Measurements from ENCODE around the gene DHRSX.
"Not testable (repeated sequence)": the region's sequence is repeated elsewhere in the genome, so short reads cannot be mapped to it uniquely, and the experiment has no call there.

DHRSX gene

GRCh38 chrX:2389324-2389723 is 111.5 kb downstream of the DHRSX start:
- DNase-seq, result no peak

- DNase-seq, result no peak
Observed at GRCh38 chrX:2388669-2389068, 112.1 kb downstream of the DHRSX start.

- DNase-seq, result no peak
Observed at GRCh38 chrX:2387614-2388239, 113.0 kb downstream of the DHRSX start.

- DNase-seq, result no peak
Observed at GRCh38 chrX:2385224-2385623, 115.6 kb downstream of the DHRSX start.

DNA sequence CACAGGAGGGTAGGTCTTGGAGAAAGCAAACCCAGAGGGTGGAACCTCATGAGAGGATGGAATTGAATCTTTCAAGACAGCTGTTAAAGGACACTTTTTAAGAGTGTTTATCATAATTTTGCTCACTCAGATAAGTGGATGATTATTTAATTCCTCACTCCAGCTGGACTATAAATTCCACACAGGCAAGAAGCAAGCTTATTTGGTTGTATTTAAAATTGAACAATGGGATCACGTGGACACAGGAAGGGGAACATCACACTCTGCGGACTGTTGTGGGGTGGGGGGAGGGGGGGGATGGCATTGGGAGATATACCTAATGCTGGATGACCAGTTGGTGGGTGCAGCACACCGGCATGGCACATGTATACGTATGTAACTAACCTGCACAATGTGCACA is 116.3 kb downstream of the DHRSX start:
- no peak for DNase-seq

GRCh38 chrX:2383735-2384134 is 117.0 kb downstream of the DHRSX start:
- DNase-seq, result no peak

GRCh38 chrX:2383144-2383543 is 117.6 kb downstream of the DHRSX start:
- DNase-seq, result no peak

- DNase-seq, result not testable (repeated sequence)
Observed at GRCh38 chrX:2382433-2383048, 118.2 kb downstream of the DHRSX start.

GRCh38 chrX:2376166-2376565 is 124.6 kb downstream of the DHRSX start:
- DNase-seq, result no peak

DNA sequence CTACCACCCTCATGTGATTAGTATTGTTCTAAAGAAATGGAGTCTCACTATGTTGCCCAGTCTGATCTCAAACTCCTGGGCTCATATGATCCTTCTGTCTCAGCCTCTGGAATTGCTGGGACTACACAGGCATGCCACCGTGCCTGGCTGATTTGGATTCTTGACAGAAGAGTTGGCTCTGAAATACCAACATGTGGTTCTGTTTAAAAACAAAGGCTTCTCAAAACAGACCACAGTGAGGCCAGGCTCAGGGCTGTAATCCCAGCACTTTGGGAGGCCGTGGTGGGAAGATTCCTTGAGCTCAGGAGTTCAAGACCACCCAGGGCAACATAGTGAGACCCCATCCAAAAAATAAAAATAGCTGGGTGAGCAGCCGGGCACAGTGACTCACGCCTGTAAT is 126.7 kb downstream of the DHRSX start:
- no peak for DNase-seq

DNA sequence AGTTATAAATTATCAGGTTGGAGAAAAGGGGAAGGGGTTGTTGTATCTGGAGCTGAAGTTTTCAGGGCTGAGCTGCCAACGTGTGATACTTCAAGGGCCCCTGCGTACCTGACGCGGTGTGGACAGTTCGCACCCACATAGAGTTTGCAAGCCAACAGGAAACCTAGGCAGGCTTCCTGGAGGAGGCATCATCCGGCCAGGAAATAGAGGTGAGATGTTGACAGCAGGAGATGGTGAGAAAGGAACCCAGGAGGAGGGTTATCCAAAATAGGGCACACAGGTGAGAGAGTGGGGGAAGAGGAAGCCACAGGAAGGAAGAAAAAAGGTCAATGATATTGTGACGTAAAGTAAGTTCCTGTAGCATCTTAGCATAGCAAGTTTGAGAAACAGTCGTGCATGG is 127.2 kb downstream of the DHRSX start:
- DNase-seq, result no peak

DNA sequence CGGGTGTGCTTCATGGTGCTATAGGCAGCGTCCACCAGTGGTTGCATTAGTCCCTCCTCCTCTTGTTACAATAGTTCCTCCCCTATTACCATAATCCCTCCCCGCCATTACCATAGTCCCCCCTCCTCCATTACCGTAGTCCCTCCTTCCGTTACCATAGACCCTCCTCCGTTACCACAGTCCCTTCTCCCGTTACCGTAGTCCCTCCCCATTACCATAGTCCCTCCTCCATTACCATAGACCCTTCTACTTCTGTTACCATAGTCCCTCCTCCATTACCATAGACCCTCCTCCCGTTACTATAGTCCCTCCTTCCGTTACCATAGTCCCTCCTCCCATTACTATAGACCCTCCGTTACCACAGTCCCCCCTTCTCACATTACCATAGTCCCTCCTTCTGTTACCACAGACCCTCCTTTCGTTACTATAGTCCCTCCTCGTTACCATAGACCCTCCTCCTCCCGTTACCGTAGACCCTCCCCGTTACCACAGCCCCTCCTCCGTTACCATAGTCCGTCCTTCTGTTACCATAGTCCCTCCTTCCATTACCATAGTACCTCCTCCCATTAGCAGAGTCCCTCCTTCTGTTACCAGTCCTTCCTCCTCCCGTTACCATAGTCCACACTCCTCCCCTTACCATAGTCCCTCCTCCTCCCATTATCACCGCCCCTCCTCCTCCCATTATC is 129.6 kb downstream of the DHRSX start:
- DNase-seq, result no peak

DNA sequence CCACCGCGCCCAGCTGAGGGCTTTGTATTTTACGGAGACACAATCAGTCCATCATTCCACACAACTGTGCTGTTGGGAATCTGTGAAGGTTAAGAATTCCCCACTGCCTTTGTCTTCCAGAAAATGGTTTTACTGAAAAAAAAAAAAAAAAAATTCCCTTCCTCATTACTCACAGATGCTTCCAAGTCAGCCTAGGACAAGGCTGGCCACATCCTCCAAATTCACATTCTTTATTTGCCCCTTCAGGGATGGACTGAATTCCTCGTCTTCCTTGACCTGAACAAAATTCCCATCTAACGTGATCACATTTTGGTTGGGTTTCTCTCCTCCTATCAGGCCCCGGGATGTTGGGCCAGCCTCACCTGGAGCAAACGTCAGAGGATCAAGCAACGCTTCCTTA is 130.3 kb downstream of the DHRSX start:
- DNase-seq, result no peak

GRCh38 chrX:2369206-2369605 is 131.6 kb downstream of the DHRSX start:
- DNase-seq, result no peak

DNA sequence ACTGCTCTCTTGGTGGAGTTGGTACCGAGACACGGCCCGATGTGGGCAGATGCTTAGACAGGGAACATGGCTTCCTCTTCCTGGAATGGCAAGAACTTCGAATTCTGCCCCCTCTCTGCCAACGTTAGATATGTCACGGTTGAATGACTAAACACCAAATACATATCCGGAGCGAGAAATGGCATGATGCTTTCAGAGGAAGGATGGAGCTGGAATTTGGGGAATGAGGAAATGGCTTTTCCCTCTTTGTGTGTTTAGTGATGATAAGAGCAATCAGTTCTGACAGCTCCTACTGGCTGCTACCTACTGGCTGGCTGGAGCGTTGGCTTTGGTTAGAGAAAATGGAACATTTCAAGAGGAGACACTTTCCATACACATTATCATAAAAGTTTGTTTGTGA is 140.0 kb downstream of the DHRSX start:
- DNase-seq, result no peak

DNA sequence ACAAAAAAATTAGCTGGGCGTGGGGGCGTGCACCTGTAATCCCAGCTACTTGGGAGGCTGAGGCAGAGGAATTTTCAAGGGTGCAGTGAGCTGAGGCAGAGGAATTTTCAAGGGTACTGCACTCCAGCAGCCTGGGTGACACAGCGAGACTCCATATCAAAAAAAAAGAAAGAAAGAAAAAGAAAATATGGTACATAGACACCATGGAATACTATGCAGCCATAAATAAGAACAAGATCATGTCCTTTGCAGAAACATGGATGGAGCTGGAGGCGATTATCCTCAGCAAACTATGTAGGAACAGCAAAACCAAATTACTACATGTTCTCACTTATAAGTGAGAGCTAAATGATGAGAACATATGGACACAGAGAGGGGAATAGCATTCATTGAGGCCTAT is 141.3 kb downstream of the DHRSX start:
- not testable (repeated sequence) for DNase-seq

GRCh38 chrX:2351999-2352995 is 148.5 kb downstream of the DHRSX start:
- DNase-seq, result no peak

GRCh38 chrX:2351321-2351720 is 149.5 kb downstream of the DHRSX start:
- no peak for DNase-seq

DNA sequence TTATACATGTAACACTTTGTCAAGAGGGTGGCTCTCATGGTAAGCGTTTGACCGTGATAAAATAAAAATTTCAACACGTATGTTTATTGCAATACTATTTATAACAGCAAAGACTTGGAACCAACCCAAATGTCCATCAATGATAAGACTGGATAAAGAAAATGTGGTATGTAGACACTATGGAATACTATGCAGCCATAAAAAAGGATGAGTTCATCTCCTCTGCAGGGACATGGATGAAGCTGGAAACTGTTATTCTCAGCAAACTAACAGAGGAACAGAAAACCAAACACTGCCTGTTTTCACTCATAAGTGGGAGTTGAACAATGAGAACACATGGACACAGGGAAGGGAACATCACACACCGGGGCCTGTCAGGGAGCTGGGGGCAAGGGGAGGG is 150.1 kb downstream of the DHRSX start:
- DNase-seq, result not testable (repeated sequence)

- not testable (repeated sequence) for DNase-seq
Observed at GRCh38 chrX:2350036-2350435, 150.7 kb downstream of the DHRSX start.

DNA sequence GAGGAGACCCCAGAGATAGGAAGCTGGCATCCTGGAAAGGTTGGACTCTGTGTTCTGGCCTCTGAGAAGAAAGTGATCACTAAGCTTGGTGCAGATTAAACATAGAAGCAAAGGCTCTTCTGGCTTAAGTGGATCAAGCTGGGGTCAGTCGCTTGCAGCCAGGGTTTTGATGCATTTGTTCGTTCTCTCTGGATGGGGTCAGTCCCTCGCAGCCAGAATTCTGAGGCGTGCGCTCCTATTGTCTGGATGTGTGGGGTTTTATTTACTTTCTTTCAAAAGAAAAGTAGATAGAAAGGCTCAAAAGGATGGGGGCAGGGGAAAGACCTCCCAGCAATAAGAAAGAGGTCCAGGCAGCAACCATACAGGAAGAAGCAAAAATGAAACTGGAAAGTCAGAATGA is 152.6 kb downstream of the DHRSX start:
- DNase-seq, result no peak

GRCh38 chrX:2346158-2346557 is 154.6 kb downstream of the DHRSX start:
- DNase-seq, result no peak

- no peak for DNase-seq
Observed at GRCh38 chrX:2345562-2345961, 155.2 kb downstream of the DHRSX start.

Data from NCI-H187 treated with DMSO at 0.1 percent for 48 hours (cell line).